HG03521 (cell line): ENCODE results near the gene TMEM59L.

Source experiments
- ATAC-seq: cut with Tn5 transposase; IDR thresholded peaks from one replicate; pipeline ENCODE4 v1.9.1; 2021; ENCODE audit warnings: mild to moderate bottlenecking, moderate library complexity; ENCODE audit not compliant: unreplicated experiment

The TMEM59L gene

GRCh38 chr19:18608102-18608804, 4.4 kb upstream of the TMEM59L start:
- ATAC-seq: no peak

DNA sequence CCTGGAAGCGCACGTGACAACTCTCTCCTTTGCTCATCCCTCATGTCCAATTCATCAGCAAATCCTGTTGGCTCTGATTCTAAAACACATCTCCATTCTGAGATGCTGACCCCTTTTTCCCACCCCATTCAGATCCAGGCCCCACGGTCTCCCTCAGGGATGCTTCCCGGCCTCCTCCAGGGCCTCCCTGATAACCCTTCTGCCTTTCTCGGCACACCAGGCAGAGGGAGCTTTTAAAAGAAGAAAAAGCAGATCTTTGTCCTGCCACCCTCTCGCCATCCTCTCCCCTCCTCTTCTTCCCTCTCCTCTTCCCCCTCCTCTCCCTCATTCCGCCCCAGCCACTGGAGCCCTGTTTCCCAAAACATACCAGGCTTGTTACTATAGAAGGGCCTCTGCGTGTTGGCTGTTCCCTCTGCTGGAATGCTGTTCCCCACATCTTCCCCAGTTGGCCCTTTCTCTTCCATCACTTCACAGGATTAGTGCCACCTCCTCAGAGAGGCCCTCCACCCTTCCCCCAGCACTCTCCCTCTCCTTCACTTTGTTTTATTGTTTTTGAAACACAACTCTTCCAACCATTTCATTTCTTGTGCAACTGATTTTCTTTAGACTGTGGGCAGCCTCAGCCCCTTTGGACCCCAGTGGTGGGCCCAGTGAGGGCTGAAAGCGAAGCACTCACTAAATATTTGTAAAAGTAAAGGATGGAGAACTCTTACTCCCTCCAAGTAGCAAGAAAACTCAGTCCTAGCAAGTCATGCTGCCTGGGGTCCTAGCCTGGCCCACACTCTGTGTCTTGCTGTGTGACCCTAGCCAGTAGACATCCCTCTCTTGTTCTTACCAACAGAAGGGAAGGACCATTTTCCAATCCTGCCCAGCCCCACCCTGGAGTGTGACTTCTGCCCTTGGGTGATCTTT, 3.6 kb upstream of the TMEM59L start:
- ATAC-seq: no peak

- ATAC-seq: no peak
Measured at GRCh38 chr19:18609717-18610051, 3.0 kb upstream of the TMEM59L start.

GRCh38 chr19:18610245-18610555, 2.5 kb upstream of the TMEM59L start:
- ATAC-seq: no peak

- ATAC-seq: no peak
Measured at GRCh38 chr19:18610556-18611326, 1.9 kb upstream of the TMEM59L start.

DNA sequence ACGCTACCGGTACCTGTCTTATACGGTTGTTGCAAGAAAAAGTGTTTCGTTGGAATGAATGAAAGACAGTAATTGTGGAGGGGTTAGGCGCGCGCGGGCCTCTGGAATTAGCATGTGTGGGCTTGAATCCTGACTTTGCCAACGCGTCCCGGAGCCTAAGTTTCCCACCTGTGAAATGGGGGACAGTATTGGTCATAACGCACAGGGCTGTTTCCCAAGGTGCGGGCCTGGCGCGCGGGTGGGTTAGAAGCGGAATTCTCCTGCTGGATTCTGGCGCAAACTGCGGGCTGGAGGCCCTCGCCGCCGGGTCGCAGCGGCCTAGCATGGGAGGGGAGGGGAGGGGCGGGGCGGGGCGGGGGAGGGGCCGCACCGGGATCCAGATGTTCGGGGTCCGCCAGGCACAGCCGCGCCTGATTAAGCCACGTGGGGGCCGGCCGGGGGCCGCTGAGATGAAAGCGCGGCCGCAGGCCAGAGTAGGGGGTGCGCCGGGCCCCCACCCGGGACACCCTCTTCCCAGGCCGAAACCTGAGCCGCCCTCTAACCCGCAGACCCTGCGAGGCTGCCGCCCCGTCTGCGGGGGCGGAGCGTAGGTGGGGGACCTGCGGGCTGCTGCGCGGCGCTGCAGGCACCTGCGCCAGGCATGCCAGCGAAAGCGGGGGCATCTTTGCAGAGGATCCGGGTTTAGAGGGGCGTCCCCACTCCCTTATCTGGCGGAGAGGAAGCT, 1.2 kb upstream of the TMEM59L start:
- ATAC-seq: no peak

DNA sequence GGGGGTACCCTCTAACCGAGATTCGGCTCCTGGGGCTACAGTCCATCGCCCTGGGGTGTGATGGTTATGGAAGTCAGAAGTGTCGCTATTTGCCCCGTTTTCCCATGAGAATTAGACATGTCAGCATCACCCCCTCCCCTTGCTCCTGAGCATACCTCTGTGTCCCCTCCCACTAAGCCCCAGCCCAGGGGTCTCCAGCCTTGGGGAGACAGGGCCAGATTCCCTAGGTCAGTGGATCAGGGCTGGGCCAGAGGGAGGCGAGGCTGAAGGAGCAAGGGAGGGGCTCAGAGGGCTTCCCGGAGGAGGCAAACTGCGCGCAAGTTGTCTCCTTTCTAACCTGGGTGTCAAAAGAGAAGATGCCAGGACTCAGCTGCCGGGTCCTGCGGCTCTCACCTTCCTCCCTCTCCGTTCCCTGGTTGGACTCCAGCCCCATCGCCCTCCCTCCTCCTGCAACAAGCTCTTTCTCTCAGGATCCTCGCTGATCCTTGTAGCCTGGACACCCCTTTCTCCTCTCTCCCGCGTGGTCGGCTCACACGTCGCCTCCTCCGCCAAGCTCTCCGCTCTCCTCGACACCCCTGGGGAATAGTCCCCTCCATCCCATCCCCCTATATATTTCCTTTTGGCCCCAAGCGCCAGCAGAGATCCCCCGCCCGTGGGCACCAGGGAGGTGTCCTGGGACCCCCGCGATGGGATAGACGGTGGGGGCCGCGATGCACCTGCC, 459 bp upstream of the TMEM59L start:
- ATAC-seq: no peak

DNA sequence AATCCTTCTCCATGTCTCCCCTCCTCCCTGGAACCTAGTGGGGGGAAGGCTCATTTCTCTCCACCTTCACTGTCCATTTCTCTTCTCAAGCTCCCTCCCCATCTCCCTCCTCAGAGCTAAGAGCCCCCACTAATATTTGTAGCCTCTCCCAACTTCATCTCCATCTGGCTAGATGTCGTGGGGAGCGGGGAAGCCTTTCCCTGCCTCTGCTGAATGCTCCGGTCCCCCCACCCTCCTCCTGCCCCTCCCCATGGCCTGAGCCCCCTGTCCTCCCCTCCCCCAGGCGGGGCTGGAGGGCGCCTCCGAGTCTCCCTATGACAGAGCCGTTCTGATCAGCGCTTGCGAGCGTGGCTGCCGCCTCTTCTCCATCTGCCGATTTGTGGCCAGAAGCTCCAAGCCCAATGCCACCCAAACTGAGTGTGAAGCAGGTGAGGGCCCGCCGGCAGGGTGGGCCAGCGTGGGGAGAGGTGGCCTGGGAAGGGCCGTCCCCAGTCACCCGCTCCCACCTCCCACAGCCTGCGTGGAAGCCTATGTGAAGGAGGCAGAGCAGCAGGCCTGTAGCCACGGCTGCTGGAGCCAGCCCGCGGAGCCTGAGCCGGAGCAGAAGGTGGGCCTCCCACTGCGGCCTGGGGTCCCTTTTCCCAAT, 1.0 kb downstream of the TMEM59L start:
- ATAC-seq: no peak

DNA sequence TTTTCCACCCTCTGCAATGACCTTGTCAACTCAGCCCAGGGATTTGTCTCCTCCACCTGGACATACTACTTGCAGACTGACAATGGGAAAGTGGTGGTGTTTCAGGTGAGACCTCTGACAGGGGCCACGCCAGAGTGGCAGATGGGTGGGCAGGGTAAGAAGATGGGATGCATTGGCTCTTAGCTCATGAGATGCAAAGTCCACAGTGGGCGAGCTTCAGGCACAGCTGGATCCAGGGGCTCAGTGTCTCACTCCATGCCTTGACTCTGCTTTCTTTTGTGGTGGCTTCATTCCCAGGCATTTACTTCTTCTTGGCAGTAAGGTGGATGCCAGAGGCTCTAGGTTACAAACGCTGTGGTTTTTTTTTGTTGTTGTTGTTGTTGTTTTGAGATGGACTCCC, 3.4 kb downstream of the TMEM59L start:
- ATAC-seq: no peak

GRCh38 chr19:18617562-18617961, 4.9 kb downstream of the TMEM59L start:
- ATAC-seq: no peak

- ATAC-seq: no peak
Measured at GRCh38 chr19:18618236-18618635, 5.6 kb downstream of the TMEM59L start.

- no peak for ATAC-seq
Measured at GRCh38 chr19:18620311-18620710, 7.6 kb downstream of the TMEM59L start.

DNA sequence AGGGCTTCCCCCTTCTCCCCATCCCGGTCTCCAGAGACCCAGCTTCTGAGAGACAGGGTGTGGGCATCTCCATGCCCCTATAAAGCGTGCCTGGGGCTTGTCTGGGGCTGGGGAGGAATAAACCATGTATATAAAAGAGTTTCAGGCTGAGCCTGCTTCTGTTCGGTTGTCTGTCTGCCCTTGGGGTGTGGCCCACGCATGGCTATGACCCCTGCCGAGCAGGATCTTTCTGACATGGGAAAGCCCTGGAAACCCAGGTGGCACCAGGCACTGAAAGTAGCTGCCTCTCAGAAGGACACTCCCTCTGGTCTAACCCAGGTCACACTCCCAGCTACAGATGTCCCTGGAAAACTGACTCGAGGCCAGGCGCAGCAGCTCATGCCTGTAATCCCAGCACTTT, 8.2 kb downstream of the TMEM59L start:
- ATAC-seq: no peak

DNA sequence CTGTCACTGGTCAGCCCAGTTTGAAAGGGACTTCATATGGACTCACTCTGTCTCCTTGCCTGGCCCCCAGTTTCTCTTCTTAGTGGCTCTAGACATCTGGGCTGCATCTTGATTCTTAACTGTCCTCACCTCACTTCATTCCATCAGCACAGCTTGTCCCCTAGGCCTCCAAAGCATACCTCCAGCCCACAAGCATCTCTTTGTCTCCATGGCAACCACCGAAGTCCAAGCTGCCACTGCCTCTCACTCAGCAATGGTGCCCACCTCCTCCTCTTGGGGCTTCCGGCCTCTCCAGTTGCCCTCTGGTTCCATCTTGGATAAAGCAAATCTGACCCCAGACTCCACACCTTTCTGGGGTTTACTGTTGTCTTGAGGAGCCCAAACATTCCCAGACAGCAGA, 14.2 kb downstream of the TMEM59L start:
- no peak for ATAC-seq

GRCh38 chr19:18629166-18630088, 16.8 kb downstream of the TMEM59L start:
- ATAC-seq: no peak

DNA sequence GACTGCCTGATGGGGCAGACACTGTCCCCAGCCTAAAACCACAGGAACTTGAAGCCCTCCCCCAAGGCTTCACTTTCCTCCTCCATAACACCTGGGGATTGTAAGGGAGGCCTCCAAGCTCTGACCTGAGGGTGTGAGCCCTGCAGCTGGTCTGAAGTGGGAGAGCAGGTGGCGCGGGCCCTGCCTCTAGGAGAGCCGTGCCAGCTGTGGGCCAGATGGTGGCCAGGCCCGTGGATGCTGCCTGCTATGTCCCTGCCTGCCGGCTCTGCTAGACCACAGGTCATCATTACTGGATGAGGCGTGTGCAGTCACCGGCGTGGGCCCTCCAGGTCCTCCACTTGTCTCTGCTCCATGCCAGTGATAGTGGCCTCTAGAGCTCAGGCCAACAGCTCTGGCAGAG, 20.7 kb downstream of the TMEM59L start:
- ATAC-seq: no peak

- no peak for ATAC-seq
Measured at GRCh38 chr19:18634612-18635297, 22.1 kb downstream of the TMEM59L start.

- no peak for ATAC-seq
Measured at GRCh38 chr19:18635831-18636182, 23.1 kb downstream of the TMEM59L start.
